ENCODE data around the gene RRP15.

DNA sequence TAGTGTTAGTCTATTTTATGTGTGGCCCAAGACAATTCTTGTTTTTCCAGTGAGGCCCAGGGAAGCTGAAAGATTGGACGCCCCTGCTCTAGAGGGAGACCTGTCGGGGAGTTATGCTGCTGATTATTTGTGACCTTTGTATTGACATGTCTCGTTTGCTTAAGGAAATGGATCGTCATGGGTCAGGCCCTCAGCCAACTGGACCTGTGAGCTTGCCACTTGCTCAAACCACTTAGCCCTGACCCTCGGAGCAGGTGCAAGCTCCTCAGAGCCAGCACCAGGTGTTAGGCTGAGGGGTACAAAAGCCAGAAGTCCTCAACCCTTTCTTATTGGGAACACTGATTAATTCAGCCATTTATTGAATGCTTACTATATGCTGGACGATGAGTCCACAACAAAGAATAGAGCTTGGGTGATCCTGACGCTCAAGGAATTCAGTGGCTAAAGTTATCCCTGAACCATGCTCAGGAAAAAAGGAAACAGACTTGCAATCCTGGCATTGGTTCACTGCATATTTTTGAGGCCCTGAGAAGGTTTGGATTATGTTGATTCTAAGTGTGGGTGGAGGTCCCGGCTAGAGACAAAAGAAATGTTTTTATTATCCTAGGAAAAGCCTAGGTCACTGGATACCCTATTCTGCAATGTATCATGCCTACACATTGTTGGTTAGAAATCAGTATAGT, 79.1 kb downstream of the RRP15 start:
- TF ChIP-seq CTCF (conservative IDR thresholded peaks at IDR 0.05 in 1 of 2, IDR thresholded peaks at IDR 0.05 in 1 of 2; ENCODE audit: low read depth in 1 of 2, low read length in 2 of 2) (no peak), EZH2 (IDR thresholded peaks at IDR 0.05; ENCODE audit: low read length, missing control alignments) (no peak)
